Mucosa of descending colon (tissue), 3 donors: Measurements from ENCODE around the gene ZC3H13. TPM values are rescaled to one million over a fixed set of nuclear protein-coding genes. Genes with fewer than 3 reads are reported as not detected.
A peak's percentile ranks its signal among the peaks of the same experiment; 100 is the strongest.

Experiments
- ATAC-seq: fragments of 200-7000 bp; cut with Tn5 transposase; one replicate; pipeline ENCODE4 v1.9.1; 2020; ENCODE audit warnings: mild to moderate bottlenecking, moderate library complexity
- DNase-seq, 3 donors: peaks; one replicate each; pipeline ENCODE4 v3.0.0-alpha.2; 2020
- H3K36me3 ChIP-seq: fragments of 200-600 bp; one replicate; pipeline ENCODE4 v1.8.0; 2021; ENCODE audit warnings: low read depth, mild to moderate bottlenecking
- H3K4me1 ChIP-seq: fragments of 200-600 bp; one replicate; pipeline ENCODE4 v1.8.0; 2021; ENCODE audit warnings: low read depth, mild to moderate bottlenecking
- H3K4me3 ChIP-seq: fragments of 200-600 bp; one replicate; pipeline ENCODE4 v1.8.0; 2021; ENCODE audit warnings: mild to moderate bottlenecking
- H3K9me3 ChIP-seq: fragments of 200-600 bp; one replicate; pipeline ENCODE4 v1.8.0; 2021; ENCODE audit warnings: mild to moderate bottlenecking
- CTCF ChIP-seq: fragments of 200-600 bp; IDR thresholded peaks from one replicate; pipeline ENCODE4 v1.8.0; 2022; ENCODE audit warnings: antibody characterized with exemption, mild to moderate bottlenecking
- intact Hi-C, 2 donors: fragments of 100-400 bp; cut with DNase I in 1 of 2; cut with micrococcal nuclease in 1 of 2; formaldehyde crosslinking; loops; one replicate each; pipeline versions ENCODE4 v1.11.0 to v1.11.1; 2022; cut with DNase I, micrococcal nuclease
- total RNA-seq, 3 donors: library from RNA; stranded (reverse); fragmentation: NEBNext Ultra II Directional in 2 of 3; extraction: Animal tissue kit (Norgen Biotek cat#: 25700) in 2 of 3; gene quantifications; one replicate each; pipeline versions ENCODE4 v1.2.1 to v1.2.4, GENCODE V29; 2021 to 2023
- donor health status: DM: no; HTN: no; CAD: no; lungs with moderate emphysema.
- donor health status: DM: no; HTN: no; CAD: no.
- donor health status: DM: no; HTN: yes; CAD: no.

ZC3H13 gene
- total RNA-seq, 3 donors from 2014 or later: 26.6 to 70.9 (median 29.5) TPM

- intact Hi-C loops: no loop called here
- Histone ChIP-seq H3K4me3 (no peak overlapping the region), H3K9me3 (no peaks in the 10 kb centered on the region), H3K36me3 (no peaks in the 10 kb centered on the region), H3K4me1 (no peaks in the 10 kb centered on the region)
- DNase-seq: no peak
- ATAC-seq: no peak
- TF ChIP-seq CTCF: no peak
These were observed 101.4 kb downstream of the ZC3H13 start for GRCh38 chr13:45951166-45951565.

- peak; percentile 47 for ATAC-seq
- no peak overlapping the region for H3K4me3 ChIP-seq
- no peaks in the 10 kb centered on the region for H3K4me1 ChIP-seq
- no peaks in the 10 kb centered on the region for H3K9me3 ChIP-seq
- TF ChIP-seq CTCF: no peak
- H3K36me3 ChIP-seq: no peaks in the 10 kb centered on the region
- intact Hi-C loops: no loop called here
- no peak for DNase-seq
These were observed 102.1 kb downstream of the ZC3H13 start for GRCh38 chr13:45950386-45951000.

- DNase-seq (no peak), ATAC-seq (no peak)
- H3K9me3 ChIP-seq: no peaks in the 10 kb centered on the region
- H3K36me3 ChIP-seq: no peaks in the 10 kb centered on the region
- no peak overlapping the region for H3K4me3 ChIP-seq
- intact Hi-C loops: no loop called here
- H3K4me1 ChIP-seq: no peaks in the 10 kb centered on the region
- TF ChIP-seq CTCF: no peak
These were observed 103.4 kb downstream of the ZC3H13 start for GRCh38 chr13:45949161-45949560.

- no peak for DNase-seq
- Histone ChIP-seq H3K4me1 (no peaks in the 10 kb centered on the region), H3K36me3 (no peaks in the 10 kb centered on the region), H3K9me3 (no peaks in the 10 kb centered on the region), H3K4me3 (no peak overlapping the region)
- no peak for TF ChIP-seq CTCF
- intact Hi-C loops: no loop called here
- no peak for ATAC-seq
These were observed 108.6 kb downstream of the ZC3H13 start for GRCh38 chr13:45943965-45944364.

- no peaks in the 10 kb centered on the region for H3K9me3 ChIP-seq
- ATAC-seq (no peak), DNase-seq (no peak)
- H3K4me1 ChIP-seq: no peaks in the 10 kb centered on the region
- H3K36me3 ChIP-seq: no peaks in the 10 kb centered on the region
- intact Hi-C loops: no loop called here
- no peak overlapping the region for H3K4me3 ChIP-seq
- TF ChIP-seq CTCF: no peak
These were observed 109.4 kb downstream of the ZC3H13 start for GRCh38 chr13:45943120-45943519.

- Histone ChIP-seq H3K9me3 (no peaks in the 10 kb centered on the region), H3K4me3 (no peak overlapping the region), H3K4me1 (no peaks in the 10 kb centered on the region), H3K36me3 (no peaks in the 10 kb centered on the region)
- TF ChIP-seq CTCF: no peak
- intact Hi-C loops: no loop called here
- no peak for DNase-seq
- ATAC-seq: no peak
These were observed 111.3 kb downstream of the ZC3H13 start for GRCh38 chr13:45941261-45941660.
